Gastrocnemius medialis (tissue), 4 donors: ENCODE results near the gene VASP. TPM values are rescaled to one million over a fixed set of nuclear protein-coding genes. Genes with fewer than 3 reads are reported as not detected.
A peak's percentile ranks its signal among the peaks of the same experiment; 100 is the strongest.

ENCODE experiments used
- ATAC-seq, 2 donors: fragments of 150-250 bp; one replicate each; pipeline ENCODE4 v1.9.1; 2016
- DNase-seq, 2 donors: peaks; one replicate each; pipeline ENCODE4 v3.0.0-alpha.2; 2019
- H3K27ac ChIP-seq, 4 donors: fragments of 200-600 bp; sonication (generic); 1 replicate in 1 of 4; 2 replicates in 3 of 4; pipeline ENCODE4 v1.5.1; 2016 to 2018; ENCODE audit warnings: mild to moderate bottlenecking in 2 of 4, moderate library complexity in 1 of 4
- H3K27me3 ChIP-seq, 3 donors: fragments of 200-600 bp; sonication (generic) in 2 of 3; 1 replicate in 1 of 3; 2 replicates in 2 of 3; pipeline versions ENCODE4 v1.5.1 to v1.6.0; 2016 to 2019; ENCODE audit warnings: mild to moderate bottlenecking in 1 of 3, moderate library complexity in 1 of 3
- H3K36me3 ChIP-seq, 2 donors: fragments of 200-600 bp; sonication (generic) in 1 of 2; one replicate each; pipeline ENCODE4 v1.5.1; 2017 to 2018
- H3K4me1 ChIP-seq, 2 donors: fragments of 200-600 bp; sonication (generic) in 1 of 2; one replicate each; pipeline ENCODE4 v1.5.1; 2016 to 2017; ENCODE audit warnings: mild to moderate bottlenecking in 2 of 2
- H3K4me3 ChIP-seq, 4 donors: fragments of 200-600 bp; sonication (generic) in 3 of 4; 1 replicate in 1 of 4; 2 replicates in 3 of 4; pipeline ENCODE4 v1.5.1; 2016 to 2019; ENCODE audit warnings: mild to moderate bottlenecking in 2 of 4
- H3K9me3 ChIP-seq, 3 donors: fragments of 200-600 bp; sonication (generic) in 2 of 3; 1 replicate in 1 of 3; 2 replicates in 2 of 3; pipeline ENCODE4 v1.5.1; 2016 to 2019
- POLR2A ChIP-seq, 2 donors: fragments of 450-650 bp; IDR thresholded peaks; one replicate each; pipeline ENCODE4 v1.6.1; 2017; ENCODE audit warnings: antibody characterized with exemption in 2 of 2, mild to moderate bottlenecking in 2 of 2, moderate library complexity in 2 of 2
- in situ Hi-C, 4 donors: fragments of 200-750 bp; cut with MboI; loops; one replicate each; pipeline versions ENCODE4 v1.15.0 to v1.8.0; 2017; ENCODE audit warnings: low sequenced_read_pairs in 4 of 4
- intact Hi-C: fragments of 100-400 bp; cut with DNase I; formaldehyde crosslinking; loops from one replicate; pipeline ENCODE4 v1.15.1; 2023; ENCODE audit warnings: low total_unique reads
- total RNA-seq, 4 donors: library from RNA; depleted of rRNA; stranded (reverse); fragments of >200 nt; gene quantifications; one replicate each; pipeline versions ENCODE4 v1.1.0 to v1.2.3, GENCODE V29; 2016
- TF ChIP-seq, protein P1 (sequence below), 5 experiments: fragments of 450-650 bp in 3 of 5; fragments of 200-600 bp in 2 of 5; sonication (generic) in 2 of 5; IDR thresholded peaks in 4 of 5; conservative IDR thresholded peaks in 1 of 5; 1 replicate in 4 of 5; 2 replicates in 1 of 5; pipeline ENCODE4 v1.5.1; 2016 to 2019; ENCODE audit warnings: antibody characterized with exemption in 5 of 5, mild to moderate bottlenecking in 3 of 5, moderate library complexity in 3 of 5

Gene VASP
- total RNA-seq, 4 donors from 2014 or later: 10.2 to 18.2 (median 16.4) TPM

DNA sequence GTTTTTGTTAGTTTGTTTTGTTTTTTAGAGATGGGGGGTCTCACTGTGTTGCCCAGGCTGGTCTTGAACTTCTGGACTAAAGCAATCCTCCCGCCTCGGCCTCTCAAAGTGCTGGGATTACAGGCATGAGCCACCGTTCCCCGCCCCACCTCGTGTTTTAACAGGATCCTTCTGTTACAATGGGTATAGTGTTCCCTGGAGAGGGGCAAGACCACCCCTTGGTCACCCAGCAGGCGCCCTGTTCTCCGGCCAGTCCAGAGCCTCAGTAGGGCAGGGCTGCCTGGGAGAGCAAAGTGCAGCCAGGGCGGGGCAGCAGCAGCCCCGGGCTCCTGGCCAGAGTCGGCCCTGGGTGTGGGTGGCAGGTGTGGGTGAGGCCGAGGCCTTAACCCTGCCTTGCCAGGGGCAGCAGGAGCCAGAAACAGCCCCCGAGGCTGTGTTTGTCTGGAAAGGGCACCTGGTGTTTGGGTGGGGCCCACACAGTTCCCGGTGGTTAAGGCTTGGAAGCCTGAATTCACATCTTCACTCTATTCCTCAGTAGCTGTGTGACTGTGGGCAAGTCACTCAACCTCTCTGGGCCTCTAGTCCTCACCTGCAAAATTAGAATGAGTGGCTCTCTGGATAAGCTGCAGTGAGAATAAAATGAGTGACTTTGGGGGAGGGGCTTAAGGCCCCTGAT, 7.2 kb downstream of the VASP start:
- no peak for TF ChIP-seq POLR2A (IDR thresholded peaks at IDR 0.05)
- TF ChIP-seq, protein P1, sequence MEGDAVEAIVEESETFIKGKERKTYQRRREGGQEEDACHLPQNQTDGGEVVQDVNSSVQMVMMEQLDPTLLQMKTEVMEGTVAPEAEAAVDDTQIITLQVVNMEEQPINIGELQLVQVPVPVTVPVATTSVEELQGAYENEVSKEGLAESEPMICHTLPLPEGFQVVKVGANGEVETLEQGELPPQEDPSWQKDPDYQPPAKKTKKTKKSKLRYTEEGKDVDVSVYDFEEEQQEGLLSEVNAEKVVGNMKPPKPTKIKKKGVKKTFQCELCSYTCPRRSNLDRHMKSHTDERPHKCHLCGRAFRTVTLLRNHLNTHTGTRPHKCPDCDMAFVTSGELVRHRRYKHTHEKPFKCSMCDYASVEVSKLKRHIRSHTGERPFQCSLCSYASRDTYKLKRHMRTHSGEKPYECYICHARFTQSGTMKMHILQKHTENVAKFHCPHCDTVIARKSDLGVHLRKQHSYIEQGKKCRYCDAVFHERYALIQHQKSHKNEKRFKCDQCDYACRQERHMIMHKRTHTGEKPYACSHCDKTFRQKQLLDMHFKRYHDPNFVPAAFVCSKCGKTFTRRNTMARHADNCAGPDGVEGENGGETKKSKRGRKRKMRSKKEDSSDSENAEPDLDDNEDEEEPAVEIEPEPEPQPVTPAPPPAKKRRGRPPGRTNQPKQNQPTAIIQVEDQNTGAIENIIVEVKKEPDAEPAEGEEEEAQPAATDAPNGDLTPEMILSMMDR (IDR thresholded peaks at IDR 0.05 in 4 of 5, conservative IDR thresholded peaks at IDR 0.05 in 1 of 5): no peak
- no peak for ATAC-seq
- DNase-seq: no peak
- no peaks in the 10 kb centered on the region for H3K9me3 ChIP-seq
- intact Hi-C loops: no loop called here
- no peaks in the 10 kb centered on the region for H3K27me3 ChIP-seq
- in situ Hi-C loops: no loop called here
- peaks cover 9 to 44% of the 10 kb centered on the region in 2 donors for H3K4me1 ChIP-seq
- H3K27ac ChIP-seq: peak overlapping the region; percentile 30 to 73 (median 66)
- peaks cover 0 to 13% of the 10 kb centered on the region in 2 donors for H3K36me3 ChIP-seq
- no peak overlapping the region for H3K4me3 ChIP-seq

DNA sequence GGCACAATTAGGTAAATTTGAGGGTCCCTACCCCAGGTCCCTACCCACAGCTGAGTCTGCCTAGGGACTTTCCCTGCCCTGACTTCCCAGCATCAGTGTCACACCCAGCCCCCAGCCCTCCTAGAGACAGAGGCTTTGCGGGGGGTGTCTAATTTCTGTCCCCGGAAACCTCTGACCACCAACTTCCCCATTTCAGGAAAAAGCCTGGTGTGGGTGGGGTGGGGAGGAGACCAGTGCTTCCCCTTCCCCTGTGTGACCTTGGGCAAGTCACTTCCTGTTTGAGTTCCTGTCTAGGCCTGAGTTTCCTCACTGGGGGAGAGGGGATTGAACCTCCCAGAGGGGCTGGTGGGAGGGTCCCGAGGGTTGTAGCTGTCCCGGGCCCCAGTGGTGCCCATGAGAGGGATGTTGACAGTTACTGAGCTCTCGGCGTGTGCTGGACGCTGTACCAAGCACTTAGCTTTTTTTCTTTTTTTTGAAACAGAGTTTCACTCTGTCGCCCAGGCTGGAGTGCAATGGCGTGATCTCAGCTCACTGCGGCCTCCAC, 7.9 kb downstream of the VASP start:
- TF ChIP-seq, protein P1 (IDR thresholded peaks at IDR 0.05 in 4 of 5, conservative IDR thresholded peaks at IDR 0.05 in 1 of 5): no peak
- TF ChIP-seq POLR2A (IDR thresholded peaks at IDR 0.05): no peak
- in situ Hi-C loops (no loop called here), intact Hi-C loops (no loop called here)
- Histone ChIP-seq H3K4me1 (peaks cover 7 to 42% of the 10 kb centered on the region in 2 donors), H3K27me3 (no peaks in the 10 kb centered on the region), H3K9me3 (no peaks in the 10 kb centered on the region), H3K4me3 (no peak overlapping the region), H3K36me3 (peaks cover 0 to 16% of the 10 kb centered on the region in 2 donors), H3K27ac (peak overlapping the region; percentile 30 to 73 (median 66))
- DNase-seq (peak in 1 of 2 donors; percentile 40), ATAC-seq (no peak)

DNA sequence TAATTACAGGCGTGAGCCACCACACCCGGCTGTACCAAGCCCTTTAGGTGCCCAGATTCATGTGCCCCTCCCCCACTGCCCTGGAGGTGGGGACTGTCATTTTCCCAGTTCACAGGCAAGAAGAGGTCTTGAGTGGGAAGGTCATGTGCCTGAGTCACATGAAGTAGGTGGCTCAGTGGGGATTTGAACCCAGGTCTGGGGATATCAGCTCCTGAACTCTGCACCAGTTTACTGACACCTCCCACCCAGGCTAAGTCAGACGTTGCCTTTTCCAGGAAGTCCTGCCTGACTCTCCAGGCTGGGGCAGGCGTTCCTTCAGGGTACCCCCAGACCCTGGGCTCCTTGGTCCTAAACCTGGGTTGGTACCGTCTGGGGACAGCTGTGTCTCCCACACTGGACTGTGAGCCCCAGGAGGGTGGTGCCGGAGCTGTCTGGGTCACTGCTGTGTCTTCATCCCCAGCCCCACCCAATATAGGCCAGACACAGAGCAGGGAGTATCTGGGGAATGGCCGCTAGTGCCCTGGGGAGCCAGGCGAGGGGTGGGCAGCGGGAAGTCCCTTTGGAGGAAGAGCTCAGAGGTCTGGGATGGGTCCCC, 8.6 kb downstream of the VASP start:
- in situ Hi-C loops: no loop called here
- TF ChIP-seq, protein P1 (IDR thresholded peaks at IDR 0.05 in 4 of 5, conservative IDR thresholded peaks at IDR 0.05 in 1 of 5): no peak
- TF ChIP-seq POLR2A (IDR thresholded peaks at IDR 0.05): no peak
- H3K4me1 ChIP-seq: peaks cover 3 to 41% of the 10 kb centered on the region in 2 donors

DNA sequence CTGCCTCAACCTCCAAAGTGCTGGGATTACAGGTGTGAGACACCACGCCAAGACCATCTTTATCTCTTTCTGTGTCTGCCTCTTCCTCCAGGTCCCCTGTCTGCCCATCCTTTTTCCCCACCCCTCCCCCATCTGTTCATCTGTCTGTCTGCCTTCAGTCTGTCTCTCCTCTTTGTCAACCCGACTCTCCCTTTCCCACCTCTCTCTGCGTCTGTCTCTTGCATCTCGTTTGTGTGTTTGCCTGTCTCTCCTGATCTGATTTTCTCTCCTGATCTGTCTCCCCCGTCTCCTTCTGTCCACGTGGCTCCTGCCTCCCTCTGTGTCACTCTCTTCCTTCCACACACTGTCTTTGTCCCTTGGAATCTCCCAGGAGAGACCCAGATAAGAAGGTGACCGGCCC, 10.0 kb downstream of the VASP start:
- Histone ChIP-seq H3K4me1 (peaks cover 3 to 29% of the 10 kb centered on the region in 2 donors), H3K4me3 (no peak overlapping the region), H3K9me3 (no peaks in the 10 kb centered on the region), H3K27ac (no peak overlapping the region), H3K36me3 (peaks cover 0 to 18% of the 10 kb centered on the region in 2 donors), H3K27me3 (no peaks in the 10 kb centered on the region)
- intact Hi-C loops (no loop called here), in situ Hi-C loops (no loop called here)
- TF ChIP-seq POLR2A (IDR thresholded peaks at IDR 0.05): no peak
- ATAC-seq (no peak), DNase-seq (no peak)

More for the DNA sequence above, 8.6 kb downstream of the VASP start:
- Histone ChIP-seq H3K27me3 (no peaks in the 10 kb centered on the region), H3K36me3 (peaks cover 0 to 18% of the 10 kb centered on the region in 2 donors), H3K9me3 (no peaks in the 10 kb centered on the region), H3K27ac (peak overlapping the region in 3 of 4 donors; percentile 30 to 73 (median 70)), H3K4me3 (no peak overlapping the region)
- intact Hi-C loops: no loop called here
- DNase-seq (no peak), ATAC-seq (no peak)
